HG02973 (cell line): Measurements from ENCODE around the gene ELK1.
"Not testable (repeated sequence)": the region's sequence is repeated elsewhere in the genome, so short reads cannot be mapped to it uniquely, and the experiment has no call there.

Source experiments
- ATAC-seq: cut with Tn5 transposase; IDR thresholded peaks from one replicate; pipeline ENCODE4 v1.9.1; 2021; ENCODE audit warnings: moderate library complexity; ENCODE audit not compliant: unreplicated experiment

The ELK1 gene

GRCh38 chrX:47613082-47613481, 37.3 kb downstream of the ELK1 start:
- no peak for ATAC-seq

- no peak for ATAC-seq
Observed at GRCh38 chrX:47612418-47612817, 37.9 kb downstream of the ELK1 start.

- no peak for ATAC-seq
Observed at GRCh38 chrX:47611926-47612325, 38.4 kb downstream of the ELK1 start.

GRCh38 chrX:47611489-47611888, 38.9 kb downstream of the ELK1 start:
- no peak for ATAC-seq

GRCh38 chrX:47610511-47610910, 39.9 kb downstream of the ELK1 start:
- ATAC-seq = no peak

- ATAC-seq = no peak
Observed at GRCh38 chrX:47608130-47608810, 42.1 kb downstream of the ELK1 start.

GRCh38 chrX:47607091-47607490, 43.3 kb downstream of the ELK1 start:
- ATAC-seq = no peak

- no peak for ATAC-seq
Observed at GRCh38 chrX:47605024-47605423, 45.3 kb downstream of the ELK1 start.

GRCh38 chrX:47603125-47603524, 47.2 kb downstream of the ELK1 start:
- ATAC-seq = not testable (repeated sequence)

GRCh38 chrX:47597222-47597621, 53.1 kb downstream of the ELK1 start:
- ATAC-seq = no peak

- no peak for ATAC-seq
Observed at GRCh38 chrX:47596256-47596655, 54.1 kb downstream of the ELK1 start.

GRCh38 chrX:47595716-47596251, 54.6 kb downstream of the ELK1 start:
- no peak for ATAC-seq

- ATAC-seq = no peak
Observed at GRCh38 chrX:47593522-47593921, 56.8 kb downstream of the ELK1 start.

- no peak for ATAC-seq
Observed at GRCh38 chrX:47590984-47591383, 59.4 kb downstream of the ELK1 start.

- ATAC-seq = no peak
Observed at GRCh38 chrX:47587906-47588735, 62.2 kb downstream of the ELK1 start.

GRCh38 chrX:47587091-47587891, 63.1 kb downstream of the ELK1 start:
- ATAC-seq = no peak

GRCh38 chrX:47586043-47586787, 64.1 kb downstream of the ELK1 start:
- no peak for ATAC-seq
